HG03175 (cell line): ENCODE results near the gene PLD2.

Experiments
- ATAC-seq: cut with Tn5 transposase; IDR thresholded peaks from one replicate; pipeline ENCODE4 v1.9.1; 2021; ENCODE audit warnings: mild to moderate bottlenecking, moderate library complexity; ENCODE audit not compliant: unreplicated experiment

The PLD2 gene

GRCh38 chr17:4806777-4807604 lies at the start of gene PLD2:
PLD2 (plus strand) TSS chr17:4807152; CDS start chr17:4807773, 621 bp downstream.
- peak; percentile 92 for ATAC-seq

GRCh38 chr17:4759776-4760236 lies 47.1 kb upstream of the PLD2 start:
- ATAC-seq, result no peak

GRCh38 chr17:4764595-4764994 lies 42.4 kb upstream of the PLD2 start:
- no peak for ATAC-seq

GRCh38 chr17:4766201-4766600 lies 40.8 kb upstream of the PLD2 start:
- no peak for ATAC-seq

- no peak for ATAC-seq
Measured at GRCh38 chr17:4766723-4767122, 40.2 kb upstream of the PLD2 start.

- no peak for ATAC-seq
Measured at GRCh38 chr17:4768298-4768697, 38.7 kb upstream of the PLD2 start.

- no peak for ATAC-seq
Measured at GRCh38 chr17:4769628-4770027, 37.3 kb upstream of the PLD2 start.

- ATAC-seq, result no peak
Measured at GRCh38 chr17:4771519-4772234, 35.3 kb upstream of the PLD2 start, which contains the start of gene TM4SF5. TM4SF5 (plus strand) TSS chr17:4771886; CDS start chr17:4771923, 37 bp downstream.

GRCh38 chr17:4772235-4772613 lies 34.7 kb upstream of the PLD2 start:
- no peak for ATAC-seq

GRCh38 chr17:4777969-4778760 lies 28.8 kb upstream of the PLD2 start:
- ATAC-seq, result no peak

GRCh38 chr17:4780325-4780955 lies 26.5 kb upstream of the PLD2 start:
- ATAC-seq, result no peak

- no peak for ATAC-seq
Measured at GRCh38 chr17:4782652-4783051, 24.3 kb upstream of the PLD2 start.

- no peak for ATAC-seq
Measured at GRCh38 chr17:4785311-4786105, 21.4 kb upstream of the PLD2 start.

GRCh38 chr17:4786106-4786511 lies 20.8 kb upstream of the PLD2 start, which contains the start of gene VMO1:
VMO1 (minus strand) TSS chr17:4786364; CDS start chr17:4786352, 12 bp downstream.
- no peak for ATAC-seq

GRCh38 chr17:4786516-4786915 lies 20.4 kb upstream of the PLD2 start:
- ATAC-seq, result no peak

- ATAC-seq, result no peak
Measured at GRCh38 chr17:4788159-4788806, 18.7 kb upstream of the PLD2 start.

- ATAC-seq, result peak; percentile 11
Measured at GRCh38 chr17:4788807-4789700, 17.9 kb upstream of the PLD2 start, which contains the start of gene GLTPD2. GLTPD2 (plus strand) TSS chr17:4788964; CDS start chr17:4789012, 48 bp downstream.

- no peak for ATAC-seq
Measured at GRCh38 chr17:4789701-4789950, 17.3 kb upstream of the PLD2 start.
